Loucy (cell line): ENCODE measurements around the gene SV2B.

Experiments used
- H2AFZ ChIP-seq: fragments of 200-600 bp; sonication (generic); 2 replicates; pipeline ENCODE4 v1.6.0; 2016; ENCODE audit warnings: antibody characterized with exemption, mild to moderate bottlenecking, low read length, moderate library complexity
- H3F3A ChIP-seq: fragments of 200-600 bp; 2 replicates; pipeline ENCODE4 v1.6.0; 2016; ENCODE audit warnings: antibody characterized with exemption, low read depth, mild to moderate bottlenecking
- H3K27me3 ChIP-seq: fragments of 200-600 bp; sonication (generic); 2 replicates; pipeline ENCODE4 v1.6.1; 2014; ENCODE audit warnings: low read length, mild to moderate bottlenecking; ENCODE audit not compliant: insufficient read depth, poor library complexity, severe bottlenecking
- H3K36me3 ChIP-seq: fragments of 200-600 bp; sonication (generic); 2 replicates; pipeline ENCODE4 v1.6.1; 2016; ENCODE audit warnings: low read length; ENCODE audit not compliant: insufficient read depth
- H3K4me1 ChIP-seq: fragments of 200-600 bp; sonication (generic); 2 replicates; pipeline ENCODE4 v1.5.1; 2014; ENCODE audit warnings: low read length, mild to moderate bottlenecking; ENCODE audit not compliant: insufficient read depth, poor library complexity, severe bottlenecking
- H3K4me2 ChIP-seq: fragments of 200-600 bp; sonication (generic); 2 replicates; pipeline ENCODE4 v1.6.0; 2014; ENCODE audit warnings: antibody characterized with exemption, low read length, low read depth, mild to moderate bottlenecking; ENCODE audit not compliant: poor library complexity, severe bottlenecking
- H3K4me3 ChIP-seq: fragments of 200-600 bp; sonication (generic); 2 replicates; pipeline ENCODE4 v1.5.1; 2014; ENCODE audit warnings: low read length, mild to moderate bottlenecking, mixed read lengths; ENCODE audit not compliant: poor library complexity, severe bottlenecking
- H3K79me2 ChIP-seq: fragments of 200-600 bp; sonication (generic); 2 replicates; pipeline ENCODE4 v1.6.1; 2014; ENCODE audit warnings: low read length; ENCODE audit not compliant: insufficient read depth
- H3K9ac ChIP-seq: fragments of 200-600 bp; sonication (generic); 2 replicates; pipeline ENCODE4 v1.6.0; 2014; ENCODE audit warnings: mild to moderate bottlenecking, low read depth, low read length, moderate library complexity; ENCODE audit not compliant: poor library complexity, severe bottlenecking
- H3K9me2 ChIP-seq: fragments of 200-600 bp; sonication (generic); replicated peaks from 2 replicates; pipeline ENCODE4 v1.6.1; 2016; ENCODE audit warnings: low read depth, low read length, mixed read lengths
- H3K9me3 ChIP-seq: fragments of 200-600 bp; sonication (generic); 2 replicates; pipeline ENCODE4 v1.6.1; 2014; ENCODE audit warnings: mild to moderate bottlenecking, antibody characterized with exemption, low read length, low read depth; ENCODE audit not compliant: insufficient read depth
- H4K20me1 ChIP-seq: fragments of 200-600 bp; sonication (generic); 2 replicates; pipeline ENCODE4 v1.6.0; 2014; ENCODE audit warnings: antibody characterized with exemption, low read length, mild to moderate bottlenecking; ENCODE audit not compliant: insufficient read depth, poor library complexity, severe bottlenecking
- CTCF ChIP-seq: fragments of 200-600 bp; sonication (generic); conservative IDR thresholded peaks from 2 replicates; pipeline ENCODE4 v1.5.1; 2014; ENCODE audit warnings: mild to moderate bottlenecking, antibody characterized with exemption, low read length
- EZH2phosphoT487 ChIP-seq: fragments of 200-600 bp; IDR thresholded peaks from 2 replicates; pipeline ENCODE4 v1.6.1; 2018; ENCODE audit warnings: antibody characterized with exemption, mild to moderate bottlenecking, moderate library complexity, borderline replicate concordance

SV2B gene

GRCh38 chr15:91117375-91117774 lies 17.3 kb downstream of the SV2B start:
- TF ChIP-seq CTCF (no peak), EZH2phosphoT487 (no peak)
- no peaks in the 10 kb centered on the region for H3K9me2 ChIP-seq

GRCh38 chr15:91118817-91119590 lies 18.9 kb downstream of the SV2B start:
- Histone ChIP-seq H3F3A (no peaks in the 10 kb centered on the region), H2AFZ (no peak overlapping the region), H3K4me3 (no peak overlapping the region), H4K20me1 (no peaks in the 10 kb centered on the region), H3K79me2 (no peaks in the 10 kb centered on the region), H3K9ac (no peak overlapping the region), H3K4me2 (no peak overlapping the region), H3K4me1 (no peaks in the 10 kb centered on the region), H3K9me2 (no peaks in the 10 kb centered on the region), H3K9me3 (no peaks in the 10 kb centered on the region), H3K27me3 (no peaks in the 10 kb centered on the region), H3K36me3 (no peaks in the 10 kb centered on the region)
- TF ChIP-seq CTCF (no peak), EZH2phosphoT487 (no peak)

More at GRCh38 chr15:91117375-91117774, 17.3 kb downstream of the SV2B start:
- H3K9me3 ChIP-seq = no peaks in the 10 kb centered on the region
- no peak overlapping the region for H2AFZ ChIP-seq
- H3K9ac ChIP-seq = no peak overlapping the region
- no peaks in the 10 kb centered on the region for H3K79me2 ChIP-seq
- no peaks in the 10 kb centered on the region for H4K20me1 ChIP-seq
- H3K4me3 ChIP-seq = no peak overlapping the region
- H3K4me1 ChIP-seq = no peaks in the 10 kb centered on the region
- H3K36me3 ChIP-seq = no peaks in the 10 kb centered on the region
- H3F3A ChIP-seq = no peaks in the 10 kb centered on the region
- H3K27me3 ChIP-seq = no peaks in the 10 kb centered on the region
- H3K4me2 ChIP-seq = no peak overlapping the region

GRCh38 chr15:91122296-91122695 lies 22.2 kb downstream of the SV2B start:
- Histone ChIP-seq H3K4me1 (no peaks in the 10 kb centered on the region), H3K9ac (no peak overlapping the region), H3K9me3 (no peaks in the 10 kb centered on the region), H3K4me2 (no peak overlapping the region), H3K4me3 (no peak overlapping the region), H4K20me1 (no peaks in the 10 kb centered on the region), H3F3A (no peaks in the 10 kb centered on the region), H2AFZ (no peak overlapping the region), H3K36me3 (no peaks in the 10 kb centered on the region), H3K9me2 (no peaks in the 10 kb centered on the region), H3K27me3 (peaks cover 4% of the 10 kb centered on the region), H3K79me2 (no peaks in the 10 kb centered on the region)
- TF ChIP-seq EZH2phosphoT487 (no peak), CTCF (no peak)
